H1 (cell line): ENCODE measurements around the gene PRDM2. TPM values are rescaled to one million over a fixed set of nuclear protein-coding genes. Genes with fewer than 3 reads are reported as not detected.

Source experiments
- CTCF ChIA-PET: fragments of 300-600 bp; sonication (Branson Sonifier 250); formaldehyde crosslinking; loops from one replicate; lab custom pipeline; 2021; ENCODE audit not compliant: partially characterized antibody; lab: Charles Lee
- POLR2A ChIA-PET: fragments of 300-600 bp; sonication (Branson Sonifier 250); formaldehyde crosslinking; loops from one replicate; lab custom pipeline; 2021; ENCODE audit warnings: inconsistent platforms; ENCODE audit not compliant: partially characterized antibody; lab: Charles Lee
- DNase-seq, 2 experiments: peaks; one replicate each; pipeline versions ENCODE4 v3.0.0 to v3.0.0-alpha.2; 2010 to 2022; ENCODE audit warnings: low spot score in 2 of 2, low read depth in 1 of 2, mixed read lengths in 1 of 2
- FAIRE-seq: peaks from 2 replicates; lab custom pipeline; 2011; peaks lifted over from hg19 to GRCh38; lab: Jason Lieb, UNC
- H2AFZ ChIP-seq: 2 replicates; pipeline ENCODE4 v1.8.1; 2012; ENCODE audit warnings: low read length, inconsistent platforms
- H2AK5ac ChIP-seq: 2 replicates; pipeline ENCODE4 v1.6.1; 2013; ENCODE audit warnings: low read depth, low read length
- H2BK120ac ChIP-seq: replicated peaks from 2 replicates; pipeline ENCODE3; 2013; ENCODE audit warnings: low read depth, low read length, inconsistent platforms
- H2BK12ac ChIP-seq: 2 replicates; pipeline ENCODE4 v1.6.1; 2013; ENCODE audit warnings: low read depth, low read length
- H2BK15ac ChIP-seq: 2 replicates; pipeline ENCODE4 v1.6.1; 2013; ENCODE audit warnings: low read length
- H2BK20ac ChIP-seq: 2 replicates; pipeline ENCODE4 v1.6.1; 2013; ENCODE audit warnings: low read length
- H2BK5ac ChIP-seq: 2 replicates; pipeline ENCODE4 v1.6.1; 2013; ENCODE audit warnings: low read depth, low read length
- H3K14ac ChIP-seq: 2 replicates; pipeline ENCODE4 v1.6.1; 2013; ENCODE audit warnings: inconsistent platforms; ENCODE audit not compliant: insufficient read length
- H3K18ac ChIP-seq: 2 replicates; pipeline ENCODE4 v1.6.1; 2013; ENCODE audit warnings: low read length; ENCODE audit errors: extremely low read depth
- H3K23ac ChIP-seq: 2 replicates; pipeline ENCODE4 v1.6.1; 2013; ENCODE audit warnings: inconsistent platforms; ENCODE audit not compliant: insufficient read length
- H3K23me2 ChIP-seq: 2 replicates; pipeline ENCODE4 v1.6.1; 2013; ENCODE audit warnings: low read depth, low read length
- H3K27ac ChIP-seq: 2 replicates; pipeline ENCODE4 v1.6.1; 2011; ENCODE audit warnings: low read depth, low read length, inconsistent platforms
- H3K27me3 ChIP-seq, 4 experiments: replicated peaks in 1 of 4; 1 replicate in 1 of 4; 2 replicates in 3 of 4; pipeline versions ENCODE4 v1.6.1 to v1.8.1; 2011 to 2013; ENCODE audit warnings: low read length in 3 of 4, mild to moderate bottlenecking in 3 of 4, inconsistent platforms in 2 of 4, mixed read lengths in 2 of 4, moderate library complexity in 1 of 4; ENCODE audit not compliant: control insufficient read depth in 3 of 4, insufficient read depth in 3 of 4; ENCODE audit errors: extremely low read depth in 1 of 4
- H3K36me3 ChIP-seq, 4 experiments: 2 replicates each; pipeline versions ENCODE4 v1.6.1 to v1.8.1; 2011 to 2013; ENCODE audit warnings: mild to moderate bottlenecking in 4 of 4, low read length in 3 of 4, moderate library complexity in 2 of 4, control low read depth in 1 of 4, inconsistent platforms in 1 of 4; ENCODE audit not compliant: insufficient read depth in 4 of 4, control insufficient read depth in 2 of 4
- H3K4ac ChIP-seq: replicated peaks from 2 replicates; pipeline ENCODE3; 2013; ENCODE audit warnings: low read length, low read depth, mixed read lengths, inconsistent platforms; ENCODE audit not compliant: insufficient read length
- H3K4me1 ChIP-seq, 4 experiments: replicated peaks in 1 of 4; 1 replicate in 1 of 4; 2 replicates in 3 of 4; pipeline versions ENCODE4 v1.6.1 to v1.8.1; 2011 to 2013; ENCODE audit warnings: low read length in 3 of 4, inconsistent platforms in 2 of 4, mixed read lengths in 1 of 4; ENCODE audit not compliant: insufficient read depth in 4 of 4, control insufficient read depth in 3 of 4
- H3K4me2 ChIP-seq, 2 experiments: 2 replicates each; pipeline versions ENCODE4 v1.6.1 to v1.8.1; 2011 to 2013; ENCODE audit warnings: low read depth in 2 of 2, low read length in 2 of 2, control low read depth in 1 of 2, inconsistent platforms in 1 of 2, mild to moderate bottlenecking in 1 of 2; ENCODE audit not compliant: insufficient read depth in 1 of 2
- H3K4me3 ChIP-seq, 4 experiments: fragments of 200-600, 300-600 bp in 1 of 4; sonication (generic), shearing (Covaris generic), sonication (Bioruptor Twin) in 1 of 4; 2 replicates each; pipeline versions ENCODE4 v1.5.1 to v1.8.1; 2011 to 2016; ENCODE audit warnings: low read length in 4 of 4, low read depth in 3 of 4, control low read depth in 2 of 4, inconsistent platforms in 2 of 4, mild to moderate bottlenecking in 2 of 4, mixed read lengths in 1 of 4, moderate library complexity in 1 of 4; ENCODE audit not compliant: insufficient read depth in 2 of 4; ENCODE audit errors: extremely low read depth in 1 of 4
- H3K56ac ChIP-seq: replicated peaks from 2 replicates; pipeline ENCODE3; 2013; ENCODE audit warnings: low read depth, mild to moderate bottlenecking, mixed read lengths, low read length, inconsistent platforms; ENCODE audit not compliant: insufficient read length
- H3K79me1 ChIP-seq: 2 replicates; pipeline ENCODE4 v1.6.1; 2013; ENCODE audit warnings: low read depth, low read length, control low read depth
- H3K79me2 ChIP-seq, 2 experiments: 2 replicates each; pipeline versions ENCODE4 v1.6.1 to v1.8.1; 2012 to 2013; ENCODE audit warnings: low read length in 2 of 2, mild to moderate bottlenecking in 2 of 2, inconsistent platforms in 1 of 2; ENCODE audit not compliant: insufficient read depth in 2 of 2, control insufficient read depth in 1 of 2
- H3K9ac ChIP-seq, 4 experiments: replicated peaks in 1 of 4; 1 replicate in 1 of 4; 2 replicates in 3 of 4; pipeline versions ENCODE4 v1.6.1 to v1.8.1; 2011 to 2013; ENCODE audit warnings: low read depth in 3 of 4, low read length in 3 of 4, control low read depth in 2 of 4, mild to moderate bottlenecking in 2 of 4, moderate library complexity in 2 of 4, inconsistent platforms in 1 of 4; ENCODE audit errors: extremely low read depth in 1 of 4
- H3K9me3 ChIP-seq, 2 experiments: 2 replicates each; pipeline versions ENCODE4 v1.6.1 to v1.8.1; 2012 to 2013; ENCODE audit warnings: mild to moderate bottlenecking in 2 of 2, moderate library complexity in 2 of 2, control low read depth in 1 of 2, inconsistent platforms in 1 of 2, low read depth in 1 of 2, low read length in 1 of 2, mixed read lengths in 1 of 2; ENCODE audit not compliant: insufficient read depth in 2 of 2
- H4K20me1 ChIP-seq, 2 experiments: replicated peaks in 1 of 2; 2 replicates each; pipeline versions ENCODE3 to v1.8.1; 2011 to 2013; ENCODE audit warnings: inconsistent platforms in 2 of 2, low read length in 2 of 2, mild to moderate bottlenecking in 1 of 2; ENCODE audit not compliant: insufficient read depth in 2 of 2, control insufficient read depth in 1 of 2
- H4K5ac ChIP-seq: 2 replicates; pipeline ENCODE4 v1.6.1; 2013; ENCODE audit warnings: low read length, low read depth, mixed read lengths, inconsistent platforms; ENCODE audit not compliant: insufficient read length
- H4K8ac ChIP-seq: 2 replicates; pipeline ENCODE4 v1.8.0; 2013; ENCODE audit warnings: mild to moderate bottlenecking, moderate library complexity, low read length, inconsistent platforms; ENCODE audit not compliant: insufficient read depth; ENCODE audit errors: extremely low read depth
- H4K91ac ChIP-seq: replicated peaks from 2 replicates; pipeline ENCODE3; 2013; ENCODE audit warnings: low read length, mixed read lengths, inconsistent platforms; ENCODE audit not compliant: insufficient read length
- CBX5 ChIP-seq: fragments of 300-800, 300-1000 bp; sonication (generic); IDR thresholded peaks from 2 replicates; pipeline ENCODE4 v1.7.1; 2016; ENCODE audit warnings: antibody characterized with exemption, low read length, low read depth
- CHD1 ChIP-seq: IDR thresholded peaks from 2 replicates; pipeline ENCODE4 v1.6.1; 2012; ENCODE audit warnings: low read depth, low read length, improper control_type of control experiment
- CHD2 ChIP-seq: IDR thresholded peaks from 2 replicates; pipeline ENCODE4 v1.6.1; 2012; ENCODE audit warnings: low read length, improper control_type of control experiment
- HDAC2 ChIP-seq, 2 experiments: fragments of 300-600 bp in 1 of 2; sonication (generic) in 1 of 2; IDR thresholded peaks; 2 replicates each; pipeline ENCODE4 v1.6.1; 2011 to 2012; ENCODE audit warnings: low read depth in 2 of 2, low read length in 2 of 2, mild to moderate bottlenecking in 2 of 2, moderate library complexity in 2 of 2, borderline replicate concordance in 1 of 2, inconsistent platforms in 1 of 2
- HDAC6 ChIP-seq: IDR thresholded peaks from one replicate; pipeline ENCODE4 v1.7.1; 2012; ENCODE audit warnings: low read depth, mild to moderate bottlenecking, inconsistent platforms, low read length, moderate library complexity
- KDM4A ChIP-seq: IDR thresholded peaks from one replicate; pipeline ENCODE4 v1.7.1; 2012; ENCODE audit warnings: low read depth, mild to moderate bottlenecking, moderate library complexity, low read length, inconsistent platforms; ENCODE audit not compliant: severe bottlenecking
- KDM5A ChIP-seq: fragments of 200-600 bp; IDR thresholded peaks from 2 replicates; pipeline ENCODE4 v1.7.1; 2012; ENCODE audit warnings: mild to moderate bottlenecking, low read length, inconsistent platforms, mixed read lengths
- NANOG ChIP-seq: IDR thresholded peaks from 2 replicates; pipeline ENCODE4 v1.6.1; 2011; ENCODE audit warnings: low read length, low read depth, mild to moderate bottlenecking, inconsistent platforms; ENCODE audit not compliant: insufficient read depth, poor library complexity, severe bottlenecking
- RAD21 ChIP-seq, 2 experiments: IDR thresholded peaks in 1 of 2; conservative IDR thresholded peaks in 1 of 2; 2 replicates each; pipeline ENCODE4 v1.6.1; 2011; ENCODE audit warnings: low read depth in 2 of 2, low read length in 2 of 2, improper control_type of control experiment in 1 of 2, inconsistent platforms in 1 of 2, mild to moderate bottlenecking in 1 of 2, moderate library complexity in 1 of 2
- SAP30 ChIP-seq: fragments of 300-600 bp; sonication (generic); IDR thresholded peaks from 2 replicates; pipeline ENCODE4 v1.7.1; 2012; ENCODE audit warnings: low read length, moderate library complexity, mild to moderate bottlenecking, inconsistent platforms; ENCODE audit not compliant: insufficient read depth, insufficient replicate concordance
- SIN3A ChIP-seq, 2 experiments: IDR thresholded peaks in 1 of 2; conservative IDR thresholded peaks in 1 of 2; 2 replicates each; pipeline ENCODE4 v1.6.1; 2011 to 2012; ENCODE audit warnings: low read length in 2 of 2, improper control_type of control experiment in 1 of 2, low read depth in 1 of 2, mild to moderate bottlenecking in 1 of 2
- SP4 ChIP-seq: IDR thresholded peaks from 2 replicates; pipeline ENCODE4 v1.6.1; 2012; ENCODE audit warnings: low read length, inconsistent platforms
- TBP ChIP-seq: IDR thresholded peaks from 2 replicates; pipeline ENCODE4 v1.6.1; 2011; ENCODE audit warnings: low read depth, low read length, improper control_type of control experiment
- YY1 ChIP-seq: IDR thresholded peaks from 2 replicates; pipeline ENCODE4 v1.6.1; 2011; ENCODE audit warnings: low read depth, mild to moderate bottlenecking, low read length
- WGBS, 2 experiments: shearing (Covaris generic) in 1 of 2; methylation state at CpG; one replicate each; pipeline versions ENCODE4 v1.1.6 to v1.1.7; 2013 to 2015; ENCODE audit warnings: low lambda C conversion rate in 2 of 2, mixed read lengths in 2 of 2, inconsistent platforms in 1 of 2, low coverage in 1 of 2, missing lambda C conversion rate in 1 of 2; ENCODE audit not compliant: insufficient replicate concordance in 2 of 2, insufficient coverage in 1 of 2, insufficient read length in 1 of 2; ENCODE audit errors: extremely low coverage in 1 of 2, missing lambda C conversion rate in 1 of 2; 5-methylcytosine and 5-hydroxymethylcytosine counted together
- polyA plus RNA-seq, 7 experiments: library from polyadenylated mRNA; depleted of rRNA in 3 of 7; stranded (reverse) in 5 of 7; unstranded in 2 of 7; fragments of >200 nt in 5 of 7; fragments of 200-250 nt in 2 of 7; gene quantifications; 1 replicate in 5 of 7; 2 replicates in 1 of 7; 4 replicates in 1 of 7; pipeline versions ENCODE4 v1.2.1 to v1.2.3, GENCODE V29; 2011 to 2013; ENCODE audit warnings: missing spikeins in 2 of 7, mixed read lengths in 2 of 7
- total RNA-seq: library from RNA; stranded (reverse); fragmentation: NEBNext Ultra II Directional; extraction: Animal tissue kit (Norgen Biotek cat#: 25700); gene quantifications from 2 replicates; pipeline ENCODE4 v1.2.1, GENCODE V29; 2021

The PRDM2 gene
- total and polyA plus RNA-seq, 2 of the 8 experiments (the other 6 are each of a cell fraction or from before 2014, with no cell fraction given), result 5.8 to 21.2 TPM

- H3K9me3 ChIP-seq, result no peaks in the 10 kb centered on the region; a peak in 1 of 4 replicates
- H3K79me1 ChIP-seq, result no peaks in the 10 kb centered on the region
- no peak overlapping the region for H3K18ac ChIP-seq
- peaks cover 0 to 2% (median 0%) of the 10 kb centered on the region in 4 experiments; a peak in 2 of 7 replicates for H3K27me3 ChIP-seq
- H4K8ac ChIP-seq, result no peak overlapping the region
- no peak overlapping the region for H2BK20ac ChIP-seq
- POLR2A ChIA-PET, result no interaction called here
- H3K79me2 ChIP-seq, result no peaks in the 10 kb centered on the region
- no peak overlapping the region for H4K5ac ChIP-seq
- no peak overlapping the region for H3K4ac ChIP-seq
- H3K36me3 ChIP-seq, result no peaks in the 10 kb centered on the region
- WGBS, 2 experiments, result 92% methylated on average over 5 of the region's 9 CpGs; no CpG with 5 or more reads in 1 of the 2 experiments
- H4K20me1 ChIP-seq, result no peaks in the 10 kb centered on the region
- H4K91ac ChIP-seq, result no peak overlapping the region
- H3K27ac ChIP-seq, result no peak overlapping the region
- no peak overlapping the region for H3K56ac ChIP-seq
- no peak overlapping the region for H2AFZ ChIP-seq
- no peak overlapping the region for H3K4me2 ChIP-seq
- H3K4me3 ChIP-seq, result no peak overlapping the region
- H3K14ac ChIP-seq, result no peak overlapping the region
- H2BK12ac ChIP-seq, result no peak overlapping the region
- no peak overlapping the region for H2BK15ac ChIP-seq
- H3K9ac ChIP-seq, result no peak overlapping the region
- no peak overlapping the region for H2BK120ac ChIP-seq
- H3K4me1 ChIP-seq, result no peaks in the 10 kb centered on the region; a peak in 1 of 7 replicates
- CTCF ChIA-PET, result interaction anchor here (1.3 kb wide), 1 partner anchor 11 kb away, joined by 6 read pairs; no protein-coding TSS in a partner anchor
- TF ChIP-seq NANOG, result no peak
- TF ChIP-seq CBX5, result no peak
- no peak for TF ChIP-seq KDM4A
- no peak for TF ChIP-seq CHD2
- no peak for TF ChIP-seq SIN3A (conservative IDR thresholded peaks at IDR 0.05 in 1 of 2, IDR thresholded peaks at IDR 0.05 in 1 of 2; ENCODE audit: low read depth in 1 of 2, low read length in 2 of 2)
- no peak for TF ChIP-seq SAP30
- no peak for TF ChIP-seq HDAC2 (IDR thresholded peaks at IDR 0.05; ENCODE audit: borderline replicate concordance in 1 of 2, low read depth in 2 of 2, low read length in 2 of 2)
- TF ChIP-seq KDM5A, result no peak
- no peak for TF ChIP-seq SP4
- TF ChIP-seq TBP, result no peak
- TF ChIP-seq YY1, result no peak
- TF ChIP-seq HDAC6, result no peak
- TF ChIP-seq CHD1, result no peak
- no peak for TF ChIP-seq RAD21 (IDR thresholded peaks at IDR 0.05 in 1 of 2, conservative IDR thresholded peaks at IDR 0.05 in 1 of 2; ENCODE audit: low read depth in 2 of 2, low read length in 2 of 2)
- TF ChIP-seq, all 59 proteins: peak for 0
- DNase-seq (no peak), FAIRE-seq (no peak)
- no peak overlapping the region for H2AK5ac ChIP-seq
- H2BK5ac ChIP-seq, result no peak overlapping the region
- no peak overlapping the region for H3K23ac ChIP-seq
- no peaks in the 10 kb centered on the region for H3K23me2 ChIP-seq
Measured at GRCh38 chr1:13824626-13825025, 124.6 kb downstream of the PRDM2 start.
